Measurements from ENCODE around the gene TOR2A.

TOR2A gene

DNA sequence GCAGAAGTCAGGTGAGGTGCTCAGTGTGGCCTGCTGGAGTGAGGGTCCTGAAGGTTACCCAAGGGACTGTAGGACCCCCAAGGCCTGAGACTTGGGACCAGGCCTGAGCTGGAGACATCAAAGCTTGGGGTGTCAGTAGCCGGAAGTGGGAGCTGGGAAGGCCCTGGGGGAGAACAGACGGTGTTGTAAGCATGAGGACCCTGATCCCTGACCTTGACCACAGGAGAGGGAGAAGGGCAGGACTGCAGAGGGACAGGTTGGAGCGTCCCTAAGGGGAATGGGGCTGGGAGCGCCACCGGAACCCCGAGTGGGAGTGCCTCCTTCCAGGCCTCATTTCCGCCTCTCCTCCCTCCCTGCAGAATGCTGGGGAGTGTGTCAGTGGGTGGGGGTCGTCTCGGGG is 18.7 kb downstream of the TOR2A start:
- DNase-seq: no peak

DNA sequence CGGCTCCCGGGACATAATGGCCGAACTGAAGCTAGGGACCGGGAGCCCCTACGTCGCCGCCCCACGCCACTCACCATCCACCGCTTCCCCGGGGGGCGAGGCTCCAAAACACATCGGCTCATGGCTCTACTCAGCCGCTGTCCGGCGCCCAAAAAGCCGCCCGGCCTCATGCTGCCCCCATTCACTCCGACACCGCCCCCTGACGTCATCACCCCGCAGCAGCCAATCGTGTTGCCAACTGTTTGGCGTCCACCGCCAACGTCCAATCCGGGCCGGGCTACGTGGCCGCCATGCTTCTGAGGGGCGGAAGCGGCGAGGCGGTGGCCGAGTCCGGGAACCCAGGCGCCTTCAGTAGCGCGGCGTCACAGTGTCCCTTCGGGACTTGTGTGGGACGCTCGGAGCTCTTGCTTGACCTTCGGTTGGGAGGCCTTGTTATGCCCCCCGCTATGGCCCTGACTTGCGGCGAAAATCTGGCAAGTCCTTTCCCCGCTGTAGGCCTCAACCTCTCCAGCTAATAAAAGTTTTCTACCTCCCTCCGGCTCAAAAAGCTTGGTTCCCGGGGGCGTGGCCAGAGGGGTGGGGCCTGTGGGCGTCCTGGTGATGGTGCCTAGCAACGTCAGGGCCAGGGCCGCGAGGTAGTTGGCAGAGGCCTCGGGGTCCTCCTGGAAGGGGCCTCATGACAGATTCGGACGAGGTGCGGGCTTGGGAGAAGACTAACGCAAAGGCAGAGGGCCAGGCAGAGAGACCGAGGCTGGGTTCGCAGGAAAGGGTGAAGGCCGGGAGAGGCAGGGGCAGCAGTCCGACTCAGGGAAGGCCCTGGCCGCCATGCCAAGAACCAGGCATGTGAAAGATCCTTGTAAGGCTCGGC is 19.4 kb downstream of the TOR2A start, which contains the start of the genes PTRH1 and TTC16:
Gene PTRH1, minus strand, starts transcription at position 194 of the 868 bp plus-strand sequence. Its CDS starts 24 bp downstream, at position 170.
Gene TTC16, plus strand, starts transcription at position 610 of the 868 bp plus-strand sequence. Its CDS starts 67 bp downstream, at position 677.
- peak; percentile 98 for DNase-seq

DNA sequence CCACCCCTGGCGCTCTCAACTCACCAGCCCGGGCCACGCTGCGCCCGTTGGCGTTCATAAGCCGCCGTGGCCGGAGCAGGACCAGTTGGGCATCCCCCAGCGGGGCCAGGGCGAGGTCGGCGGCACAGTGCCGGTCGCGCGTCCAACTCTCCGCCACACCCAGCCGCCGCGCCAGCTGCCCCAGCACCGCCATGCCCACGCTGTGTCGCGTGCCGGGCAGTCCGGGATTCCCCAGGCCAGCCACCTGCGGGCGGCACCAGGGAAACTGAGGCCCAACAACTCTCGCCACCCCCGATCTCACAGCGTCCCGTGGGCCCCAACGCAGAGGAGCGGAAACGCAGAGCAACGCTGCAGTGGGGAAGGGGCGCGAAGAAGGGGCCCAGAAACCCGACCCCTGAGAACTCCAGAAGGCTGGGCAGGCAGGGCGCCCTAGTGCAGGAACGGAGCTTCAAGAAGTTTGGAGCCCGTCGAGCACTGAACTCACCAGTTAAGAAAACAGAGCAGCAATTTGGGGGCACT is 20.1 kb downstream of the TOR2A start:
- DNase-seq: peak; percentile 22

DNA sequence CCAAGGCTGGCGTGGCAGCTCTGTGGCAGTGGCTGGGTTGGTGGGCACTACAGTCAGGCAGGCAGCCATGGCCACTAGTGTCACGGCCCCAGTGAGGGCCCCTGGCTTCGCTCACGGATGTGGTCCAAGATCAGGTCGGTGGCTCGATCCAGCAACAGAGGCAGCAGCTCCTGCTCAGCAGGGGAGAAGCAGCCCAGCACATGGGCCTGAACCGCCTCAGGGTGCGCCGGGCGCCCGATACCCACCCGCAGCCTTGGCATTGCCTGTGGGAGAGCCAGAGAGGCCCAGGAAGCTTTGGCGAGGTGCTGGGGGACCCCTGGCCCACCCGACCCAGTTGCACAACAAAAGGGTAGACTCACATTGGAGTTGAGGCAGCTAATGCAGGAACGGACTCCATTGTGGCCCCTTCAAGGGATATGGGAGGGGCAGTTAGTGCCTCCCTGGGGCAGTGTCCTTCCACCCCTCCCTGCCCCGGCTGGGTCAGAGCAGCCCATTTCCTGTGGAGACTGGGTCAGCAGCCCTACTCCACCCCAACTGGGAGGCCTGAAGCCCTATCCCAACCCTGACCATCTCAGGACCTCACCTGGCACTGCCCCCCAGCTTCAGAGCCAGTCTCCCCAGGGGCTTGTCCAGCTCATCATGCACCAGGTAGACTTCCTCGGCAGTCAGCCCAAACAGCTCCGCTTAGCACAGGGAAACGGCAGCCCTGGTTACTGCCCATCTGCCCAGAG is 20.9 kb downstream of the TOR2A start:
- no peak for DNase-seq

DNA sequence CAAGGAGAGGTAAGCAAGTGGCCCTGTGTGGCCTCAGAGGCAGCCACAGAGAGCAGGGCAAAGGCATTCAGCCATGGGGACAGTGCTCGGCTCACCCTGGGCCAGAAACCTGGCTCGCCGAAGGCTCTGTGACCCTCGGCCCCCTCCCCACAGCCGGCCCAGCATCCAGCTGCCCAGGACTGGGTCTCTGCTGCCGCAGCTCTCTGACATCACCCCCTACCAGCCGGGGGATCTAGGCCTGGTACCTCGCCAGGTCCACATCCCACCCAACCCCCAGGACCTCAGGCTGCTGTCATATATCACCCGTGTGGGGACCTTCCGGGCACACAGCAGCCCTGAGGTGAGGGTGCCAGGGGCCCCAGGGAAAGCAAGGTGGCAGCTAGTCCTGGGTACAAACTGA is 22.2 kb downstream of the TOR2A start:
- no peak for DNase-seq

DNA sequence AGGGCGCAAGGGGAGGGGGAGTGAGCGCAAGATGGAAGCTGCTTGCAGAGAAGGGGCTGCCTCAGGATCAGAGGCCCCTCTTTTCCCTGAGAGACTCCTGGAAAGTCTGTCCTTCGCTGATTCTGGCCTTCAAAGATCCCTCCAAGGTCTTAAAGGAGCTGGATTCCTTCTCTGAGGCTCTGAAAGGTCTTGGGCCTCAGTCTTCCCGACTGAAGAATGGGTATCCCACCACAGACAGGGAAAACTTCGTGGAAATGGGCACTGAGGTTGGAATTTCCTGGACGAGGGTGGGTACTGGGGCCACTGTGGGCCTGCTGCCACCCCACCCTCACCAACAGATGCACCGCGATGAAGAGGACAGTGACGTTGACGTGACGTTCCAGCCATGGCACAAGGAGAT is 22.7 kb downstream of the TOR2A start:
- DNase-seq: no peak

DNA sequence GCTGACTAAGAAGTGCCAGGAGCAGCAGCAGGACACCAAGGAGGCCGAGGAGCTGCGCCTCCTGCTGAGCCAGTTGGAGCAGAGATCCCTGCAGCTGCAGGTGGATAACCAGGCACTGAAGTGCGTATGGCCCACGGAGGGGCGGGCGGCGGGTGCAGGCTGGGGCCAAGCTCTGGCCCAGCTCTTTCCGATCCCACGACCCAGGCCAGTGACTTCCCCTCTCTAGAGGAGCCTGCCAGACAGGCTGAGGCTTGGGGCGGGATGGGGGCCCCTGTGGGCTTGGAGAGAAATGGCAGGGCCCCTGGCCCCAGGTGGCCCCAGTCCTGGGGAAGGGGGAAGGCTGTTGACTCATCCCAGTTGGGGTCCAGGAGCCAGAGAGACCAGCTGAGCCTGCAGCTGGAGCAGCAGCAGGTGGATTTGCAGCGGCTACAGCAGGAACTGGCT is 23.2 kb downstream of the TOR2A start:
- no peak for DNase-seq

DNA sequence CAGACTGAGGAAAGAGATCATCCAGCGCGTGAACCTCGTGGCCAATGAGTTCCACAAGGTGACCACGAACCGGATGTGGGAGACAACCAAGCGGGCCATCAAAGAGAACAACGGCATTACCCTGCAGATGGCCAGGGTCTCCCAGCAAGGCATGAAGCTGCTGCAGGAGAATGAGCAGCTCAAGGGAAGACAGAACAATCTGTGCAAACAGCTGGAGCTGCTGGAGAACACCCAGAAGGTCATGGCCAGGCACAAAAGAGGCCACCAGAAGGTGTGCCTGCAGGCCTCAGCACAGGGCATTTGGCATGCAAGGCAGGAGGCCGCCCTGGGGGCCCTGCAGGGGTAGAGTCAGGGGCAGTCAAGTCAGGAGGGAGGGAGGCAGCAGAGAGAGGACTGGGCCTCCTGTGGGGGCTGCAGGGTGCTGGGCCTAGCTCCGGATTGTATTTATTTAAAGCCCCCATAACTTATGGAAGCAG is 23.8 kb downstream of the TOR2A start:
- DNase-seq: peak; percentile 16

DNA sequence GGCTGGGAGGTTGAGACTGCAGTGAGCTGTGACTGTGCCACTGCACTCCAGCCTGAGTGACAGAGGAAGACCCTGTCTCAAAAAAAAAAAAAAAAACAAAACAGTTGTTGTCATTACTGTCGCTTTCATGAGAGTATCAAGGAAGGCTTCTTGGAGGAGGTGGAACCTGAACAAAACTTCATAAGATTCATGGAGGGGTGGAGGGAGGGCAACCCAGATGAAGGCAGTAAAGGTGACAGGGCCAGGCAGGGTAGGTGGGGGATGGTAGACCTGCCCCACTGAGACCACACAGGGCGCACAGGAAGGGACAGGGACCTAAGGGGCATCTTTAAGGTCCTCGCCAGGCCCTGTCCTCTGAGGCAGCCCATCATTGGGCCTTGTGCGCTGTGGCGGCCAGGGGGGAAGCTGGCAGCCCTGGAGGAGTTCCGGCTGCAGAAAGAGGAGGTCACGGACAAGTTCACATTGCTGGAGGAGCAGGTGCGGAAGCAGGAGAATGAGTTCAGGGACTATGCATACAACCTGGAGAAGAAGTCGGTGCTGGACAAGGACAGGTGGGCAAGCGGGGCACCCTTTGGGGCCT is 24.8 kb downstream of the TOR2A start:
- DNase-seq: no peak

DNA sequence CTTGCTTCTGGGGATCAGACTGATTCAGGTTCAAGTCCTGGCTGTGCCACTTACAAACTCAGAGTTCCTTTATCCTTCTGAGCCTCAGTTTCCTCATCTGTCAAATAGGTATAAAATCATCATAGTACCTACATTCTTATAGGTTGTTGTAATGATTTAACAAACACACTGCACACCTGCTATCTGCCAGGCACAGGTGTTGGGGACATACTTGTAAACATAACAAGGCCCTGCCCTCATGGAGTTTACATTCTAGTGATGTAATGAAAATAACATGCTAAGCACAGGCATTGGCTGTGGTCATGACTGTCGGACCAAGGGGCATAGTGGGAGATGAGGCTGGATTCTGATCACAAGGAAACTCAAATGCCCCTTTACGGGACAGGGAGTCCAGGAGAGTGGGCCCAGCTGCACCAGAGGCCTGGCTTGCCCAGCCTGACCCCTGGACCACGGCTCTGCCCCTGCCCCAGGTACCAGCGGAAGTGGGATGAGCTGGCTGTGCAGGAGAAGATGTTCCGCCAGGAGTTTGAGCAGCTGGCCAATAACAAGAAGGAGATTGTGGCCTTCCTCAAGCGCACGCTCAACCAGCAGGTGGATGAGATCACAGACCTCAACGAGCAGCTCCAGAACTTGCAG is 26.0 kb downstream of the TOR2A start:
- DNase-seq: no peak

DNA sequence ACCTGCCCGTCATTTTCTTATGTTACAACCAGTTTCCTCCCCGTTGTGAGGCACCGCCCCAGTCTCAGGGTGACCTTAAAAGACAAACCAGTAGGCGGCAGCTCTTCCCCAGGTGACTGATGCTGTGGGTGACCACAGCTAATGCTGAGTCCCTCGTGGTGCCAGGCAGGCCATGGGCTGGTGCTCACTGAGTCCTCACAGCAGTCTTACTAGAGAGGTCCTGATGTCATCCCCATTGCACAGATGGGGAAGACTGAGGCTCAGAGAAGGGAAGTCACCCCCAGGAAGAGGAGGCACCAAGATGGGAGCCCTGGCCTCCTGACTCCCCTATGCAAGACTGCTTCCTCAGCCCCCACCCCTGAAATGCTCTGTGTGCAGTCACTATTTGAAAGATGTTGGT is 27.3 kb downstream of the TOR2A start:
- DNase-seq: peak; percentile 47

DNA sequence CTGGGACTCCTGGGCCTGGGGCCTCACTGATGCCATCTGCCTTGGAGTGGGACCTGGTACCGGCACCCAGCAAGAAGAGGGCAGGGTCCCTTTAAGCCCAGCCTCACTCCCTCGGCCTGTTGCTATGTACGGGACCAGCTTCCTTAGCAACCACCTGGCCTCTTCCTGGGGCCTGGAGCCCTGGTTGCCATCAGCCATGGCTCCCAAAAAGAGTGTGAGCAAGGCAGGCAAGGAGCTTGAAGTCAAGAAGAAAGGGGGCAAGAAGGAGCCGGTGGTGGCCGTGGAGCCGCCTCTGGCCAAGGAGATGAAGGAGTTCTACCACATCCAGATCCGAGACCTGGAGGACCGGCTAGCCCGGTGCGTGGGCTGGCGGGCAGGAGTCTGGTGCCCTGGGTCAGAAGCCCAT is 28.3 kb downstream of the TOR2A start, which contains the start of gene CFAP157:
Gene CFAP157, plus strand, starts transcription at position 153 of the 406 bp plus-strand sequence. Its CDS starts 44 bp downstream, at position 197.
- DNase-seq: no peak

DNA sequence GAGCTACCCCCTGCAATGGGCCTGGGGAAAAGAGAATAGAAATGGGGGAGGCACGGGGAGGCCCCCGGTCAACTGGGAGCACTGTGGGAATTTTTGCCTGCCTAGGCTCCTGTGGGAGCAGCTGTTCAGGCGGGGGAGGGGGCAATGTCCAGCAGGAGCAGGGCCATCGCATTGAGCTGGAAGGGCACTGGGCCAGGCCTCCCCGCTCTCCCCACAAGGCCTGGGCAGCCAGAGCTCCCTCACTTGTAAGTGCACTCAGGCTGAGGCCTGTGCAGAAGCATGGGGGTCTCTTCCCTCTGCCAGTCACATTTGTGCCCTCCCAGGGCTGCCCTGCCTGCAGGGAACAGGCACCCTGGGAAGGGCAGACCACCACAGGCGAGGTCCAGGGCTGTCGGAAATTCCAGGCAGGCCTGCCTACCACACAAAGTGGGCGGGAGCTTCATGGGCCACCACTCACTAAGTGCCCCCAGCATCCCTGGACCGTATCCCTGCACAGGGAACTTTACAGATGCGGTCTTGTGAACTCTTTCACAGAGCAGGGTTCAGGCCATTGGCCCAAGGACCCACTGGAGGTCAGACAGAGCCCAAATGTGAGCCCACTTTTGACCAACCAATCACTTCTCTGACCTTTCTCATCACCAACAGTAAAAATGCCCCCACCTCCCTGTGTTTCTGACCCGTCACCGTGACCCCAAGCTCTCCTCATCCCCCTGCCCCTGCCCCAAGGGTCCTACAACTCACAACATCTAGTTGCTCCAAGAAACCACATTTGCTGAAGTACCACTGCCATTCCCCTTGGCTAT is 29.3 kb downstream of the TOR2A start:
- DNase-seq: no peak

DNA sequence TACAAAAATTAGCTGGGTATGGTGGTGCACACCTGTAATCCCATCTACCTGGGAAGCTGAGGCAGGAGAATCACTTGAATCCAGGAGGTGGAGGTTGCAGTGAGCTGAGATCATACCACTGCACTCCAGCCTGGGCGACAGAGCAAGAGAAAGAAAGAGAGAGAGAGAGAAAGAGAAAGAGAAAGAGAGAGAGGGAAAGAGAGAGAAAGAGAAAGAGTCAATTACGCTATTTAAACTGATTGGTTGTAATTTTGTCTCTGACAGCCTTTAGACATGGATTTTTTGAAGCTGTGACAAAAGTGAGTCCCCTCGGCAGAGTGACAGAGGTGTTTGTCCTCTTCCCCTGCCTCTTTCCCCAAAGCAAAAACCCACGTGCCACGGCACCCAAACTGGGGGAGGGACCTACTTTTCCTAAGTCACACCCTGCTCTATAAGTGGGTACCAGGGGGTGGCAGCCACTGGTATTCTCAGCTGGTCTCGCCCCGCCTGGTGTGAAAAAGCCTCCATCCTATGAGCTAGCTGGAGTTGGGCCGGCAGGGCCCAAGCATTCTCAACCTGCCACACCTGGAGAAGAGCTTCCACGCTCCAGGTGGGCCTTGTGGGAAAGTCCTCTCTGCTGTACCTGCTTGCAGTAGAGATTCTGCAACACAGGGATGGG is 31.7 kb downstream of the TOR2A start:
- no peak for DNase-seq

DNA sequence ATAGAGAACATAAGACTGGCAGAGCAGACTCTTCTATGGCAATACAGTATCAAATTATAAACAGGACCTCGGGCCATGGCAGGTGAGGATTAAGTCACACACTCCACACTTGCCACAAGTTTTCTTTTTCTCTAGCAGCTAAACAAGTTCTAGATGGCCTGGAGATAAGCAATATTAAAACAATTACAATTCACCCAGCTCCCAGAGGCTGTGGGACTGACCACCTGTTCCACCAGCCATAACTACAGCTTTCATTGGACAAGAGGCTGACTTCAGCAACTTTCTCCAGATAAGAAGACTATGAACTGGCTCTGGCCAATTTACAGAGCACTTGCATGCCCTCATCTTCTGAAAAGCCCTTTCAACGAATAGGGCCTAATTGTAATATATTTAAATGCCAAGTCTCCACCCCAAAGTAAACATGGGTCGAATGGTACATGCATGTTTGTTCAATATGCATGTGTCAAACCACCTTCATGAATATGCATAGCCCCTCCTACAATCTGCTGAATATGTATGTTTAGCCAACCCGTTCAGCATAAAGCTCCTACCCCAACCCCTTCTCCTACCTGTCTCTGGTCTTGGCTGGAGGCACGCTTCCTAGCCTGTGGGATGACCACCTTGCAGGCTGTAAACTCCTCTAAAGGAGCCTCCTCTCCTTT is 34.4 kb downstream of the TOR2A start:
- DNase-seq: no peak

DNA sequence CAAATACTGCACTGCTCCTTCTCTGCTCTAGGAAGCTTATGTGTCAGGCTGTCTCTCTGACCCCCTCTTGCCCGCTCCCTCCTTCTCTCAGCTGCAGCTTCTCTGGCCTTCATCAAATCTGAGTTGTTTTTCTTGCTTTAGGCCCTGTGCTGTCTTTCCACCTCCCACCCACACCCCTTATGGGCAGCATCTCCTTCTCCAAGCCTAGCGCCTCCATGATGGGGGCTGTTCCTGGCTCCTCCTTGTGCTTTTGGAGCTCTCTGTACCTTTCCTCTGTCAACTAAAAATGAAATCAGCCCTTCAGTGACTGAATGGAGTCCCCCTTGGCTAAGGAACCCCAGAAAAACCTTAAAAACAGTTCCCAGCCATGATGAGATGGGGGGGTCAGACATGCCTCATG is 35.0 kb downstream of the TOR2A start:
- no peak for DNase-seq

DNA sequence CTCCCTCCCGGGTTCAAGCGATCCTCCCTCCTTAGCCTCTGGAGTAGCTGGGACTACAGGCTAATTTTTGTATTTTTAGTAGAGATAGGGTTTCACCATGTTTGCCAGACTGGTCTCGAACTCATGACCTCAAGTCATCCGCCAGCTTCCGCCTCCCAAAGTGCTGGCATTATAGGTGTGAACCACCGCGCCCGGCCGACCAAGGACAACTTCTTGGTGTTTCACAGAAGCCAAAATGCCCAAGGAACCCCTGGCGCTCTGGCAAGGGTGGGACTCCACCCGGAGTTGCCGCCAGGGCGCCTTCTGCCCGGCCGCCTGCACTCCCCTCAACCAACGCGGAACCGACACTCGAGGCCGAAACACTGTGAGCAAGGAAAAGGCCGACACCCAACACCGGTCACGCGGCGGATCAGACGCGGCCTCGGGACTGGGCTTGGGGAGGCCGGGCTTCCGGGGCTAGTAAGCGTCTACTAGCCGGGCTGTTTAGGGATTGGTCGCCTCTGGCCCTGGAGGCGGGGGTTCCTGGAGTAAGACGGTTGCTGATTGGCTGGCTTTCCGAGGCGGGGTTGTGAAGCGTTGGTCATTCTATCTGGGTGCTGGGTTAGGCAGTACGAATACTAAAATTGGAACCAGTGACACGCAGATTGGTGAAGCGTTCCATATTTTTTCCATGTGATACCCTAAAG is 36.0 kb downstream of the TOR2A start:
- DNase-seq: peak; percentile 92

DNA sequence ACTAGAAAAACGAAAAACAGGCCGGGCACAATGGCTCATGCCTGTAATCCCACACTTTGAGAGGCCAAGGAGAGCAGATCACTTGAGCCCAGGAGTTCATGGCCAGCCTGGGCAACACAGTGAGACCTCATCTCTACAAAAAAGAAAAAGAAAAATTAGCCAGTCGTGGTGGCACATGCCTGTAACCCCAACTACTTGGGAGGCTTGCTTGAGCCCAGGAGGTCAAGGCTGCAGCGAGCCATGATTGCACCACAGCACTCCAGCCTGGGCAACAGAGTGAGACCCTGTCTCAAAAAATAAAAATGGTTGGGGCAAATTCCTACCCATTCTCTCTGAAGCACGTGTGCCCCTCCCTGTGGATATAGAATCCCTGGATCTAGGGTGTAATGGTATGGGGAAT is 36.7 kb downstream of the TOR2A start:
- DNase-seq: no peak

DNA sequence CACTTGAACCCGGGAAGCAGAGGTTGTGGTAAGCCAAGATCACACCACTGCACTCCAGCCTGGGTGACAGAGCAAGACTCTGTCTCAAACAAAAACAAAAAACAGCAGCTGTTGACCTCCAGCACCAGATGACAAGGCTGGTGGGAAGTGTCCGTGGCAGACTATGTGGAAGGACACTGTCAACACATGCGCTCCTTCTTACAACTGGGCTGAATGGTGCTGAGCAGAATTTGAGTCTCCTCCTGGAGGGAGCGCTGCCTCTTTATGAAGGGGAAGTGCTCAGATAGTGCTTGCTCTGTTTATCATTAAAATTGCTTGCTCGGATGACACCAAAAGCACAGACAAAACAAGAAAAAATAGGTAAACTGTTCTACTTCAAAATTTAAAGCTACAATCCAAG is 37.5 kb downstream of the TOR2A start:
- no peak for DNase-seq

All from activated CD4-positive, alpha-beta T cell treated with anti-CD3 and anti-CD28 coated beads for 48 hours (primary cell).